Motor neuron (in vitro differentiated cells): ENCODE results near the gene ACSF2. TPM values are rescaled to one million over a fixed set of nuclear protein-coding genes. Genes with fewer than 3 reads are reported as not detected.
"Not testable (repeated sequence)": the region's sequence is repeated elsewhere in the genome, so short reads cannot be mapped to it uniquely, and the experiment has no call there.

Experiments
- ATAC-seq, 8 experiments: fragments of 200-7000 bp; cut with Tn5 transposase; replicated peaks in 6 of 8; 2 replicates each; pipeline ENCODE4 v1.8.0; 2021; ENCODE audit warnings: mild to moderate bottlenecking in 8 of 8, moderate library complexity in 8 of 8
- H3K27ac ChIP-seq, 2 donors: fragments of 250-450 bp; sonication (Bioruptor Pico); 2 replicates each; pipeline ENCODE4 v1.9.0; 2021; ENCODE audit warnings: antibody characterized with exemption in 2 of 2, mild to moderate bottlenecking in 2 of 2, moderate library complexity in 1 of 2
- H3K4me1 ChIP-seq, 2 donors: fragments of 250-450 bp; sonication (Bioruptor Pico); replicated peaks in 1 of 2; 2 replicates each; pipeline ENCODE4 v1.6.1; 2021; ENCODE audit warnings: antibody characterized with exemption in 2 of 2, mild to moderate bottlenecking in 2 of 2, moderate library complexity in 1 of 2
- H3K4me3 ChIP-seq, 5 donors: fragments of 250-450 bp; sonication (Bioruptor Pico); 2 replicates each; pipeline ENCODE4 v1.9.0; 2021; ENCODE audit warnings: antibody characterized with exemption in 5 of 5, mild to moderate bottlenecking in 5 of 5, moderate library complexity in 4 of 5
- WGBS, 10 experiments: fragments of 450-650 bp; shearing (Covaris generic); methylation state at CpG; one replicate each; pipeline ENCODE4 v1.0.0; 2022; 5-methylcytosine and 5-hydroxymethylcytosine counted together
- in situ Hi-C, 9 experiments: fragments of 400-800 bp; cut with MboI; loops; one replicate each; pipeline ENCODE4 v1.15.0; 2021; ENCODE audit warnings: low sequenced_read_pairs in 9 of 9, low pct_unique_long_range_greater_than_20kb in 2 of 9; ENCODE audit not compliant: unreplicated experiment in 9 of 9
- total RNA-seq, 8 experiments: library from RNA; unstranded; fragments of 300-600 nt; gene quantifications; 2 replicates each; pipeline versions ENCODE4 v1.2.3 to v1.2.4, GENCODE V29; 2022

The ACSF2 gene
- total RNA-seq, 8 experiments from 2014 or later: 1.6 to 31.1 (median 5.6) TPM

GRCh38 chr17:50396261-50397110 lies 29.5 kb upstream of the ACSF2 start:
- Histone ChIP-seq H3K27ac (peak overlapping the region; percentile 82 to 96), H3K4me3 (peak overlapping the region; percentile 77 to 100 (median 94)), H3K4me1 (peaks cover 10 to 12% of the 10 kb centered on the region in 2 donors)
- WGBS, 10 experiments: 0 to 80% (median 4%) methylated on average over 1 to 13 of the region's 30 CpGs; no CpG with 5 or more reads in 1 of the 10 experiments
- peak; percentile 12 to 68 (median 20) for ATAC-seq
- in situ Hi-C loops: no loop called here

- Histone ChIP-seq H3K4me3 (peak within 1 kb of the TSS; percentile 77 to 100 (median 94)), H3K4me1 (peaks cover 10 to 12% of the 10 kb centered on the region in 2 donors), H3K27ac (peak within 1 kb of the TSS; percentile 82 to 96)
- WGBS, 10 experiments: 0 to 60% (median 0%) methylated on average over 1 to 11 of the region's 70 CpGs; no CpG with 5 or more reads in 5 of the 10 experiments
- ATAC-seq: peak; percentile 75 to 97 (median 95)
- in situ Hi-C loops: no loop called here
Observed at GRCh38 chr17:50397111-50397918, 28.7 kb upstream of the ACSF2 start, which contains the start of gene LRRC59. Gene LRRC59 (minus strand): TSS chr17:50397523. CDS start chr17:50397317, 206 bp downstream.

GRCh38 chr17:50397919-50398285 lies 28.1 kb upstream of the ACSF2 start:
- no peak overlapping the region for H3K27ac ChIP-seq
- whole genome bisulfite sequencing, 10 experiments: 7 to 100% (median 91%) methylated on average over 1 to 5 of the region's 9 CpGs; no CpG with 5 or more reads in 4 of the 10 experiments
- ATAC-seq: no peak

GRCh38 chr17:50398672-50399071 lies 27.3 kb upstream of the ACSF2 start:
- in situ Hi-C loops: not testable (repeated sequence)

More at GRCh38 chr17:50397919-50398285, 28.1 kb upstream of the ACSF2 start:
- in situ Hi-C loops: no loop called here
- H3K4me1 ChIP-seq: peaks cover 10 to 12% of the 10 kb centered on the region in 2 donors
- no peak overlapping the region for H3K4me3 ChIP-seq

GRCh38 chr17:50399591-50399990 lies 26.4 kb upstream of the ACSF2 start:
- 82 to 100% (median 93%) methylated on average over 2 to 6 of the region's 8 CpGs; no CpG with 5 or more reads in 5 of the 10 experiments for WGBS, 10 experiments
- ATAC-seq, H3K27ac ChIP-seq, H3K4me3 ChIP-seq, in situ Hi-C loops: not testable (repeated sequence)
- H3K4me1 ChIP-seq: peaks cover 10 to 12% of the 10 kb centered on the region in 2 donors

More at GRCh38 chr17:50398672-50399071, 27.3 kb upstream of the ACSF2 start:
- not testable (repeated sequence) for H3K4me3 ChIP-seq, ATAC-seq, H3K27ac ChIP-seq
- WGBS, 10 experiments: 13 to 100% (median 70%) methylated on average over 1 to 2 of the region's 3 CpGs; no CpG with 5 or more reads in 4 of the 10 experiments
- peaks cover 10 to 12% of the 10 kb centered on the region in 2 donors for H3K4me1 ChIP-seq

- H3K4me1 ChIP-seq, H3K4me3 ChIP-seq, ATAC-seq, H3K27ac ChIP-seq, in situ Hi-C loops: not testable (repeated sequence)
- 17 to 100% (median 47%) methylated on average over 1 to 3 of the region's 4 CpGs; no CpG with 5 or more reads in 5 of the 10 experiments for WGBS, 10 experiments
Observed at GRCh38 chr17:50405351-50405750, 20.7 kb upstream of the ACSF2 start.

GRCh38 chr17:50406578-50406977 lies 19.4 kb upstream of the ACSF2 start:
- in situ Hi-C loops: no loop called here
- no peak overlapping the region for H3K27ac ChIP-seq
- H3K4me3 ChIP-seq: no peak overlapping the region
- no peaks in the 10 kb centered on the region for H3K4me1 ChIP-seq
- 11 to 47% (median 29%) methylated on average over 1 to 4 of the region's 5 CpGs; no CpG with 5 or more reads in 2 of the 10 experiments for WGBS, 10 experiments
- ATAC-seq: no peak

GRCh38 chr17:50407921-50408320 lies 18.1 kb upstream of the ACSF2 start:
- no peak overlapping the region for H3K27ac ChIP-seq
- H3K4me3 ChIP-seq: no peak overlapping the region
- no peaks in the 10 kb centered on the region for H3K4me1 ChIP-seq
- ATAC-seq: no peak
- in situ Hi-C loops: no loop called here
- 60 to 90% (median 83%) methylated on average over 1 to 3 of the region's 4 CpGs; no CpG with 5 or more reads in 3 of the 10 experiments for WGBS, 10 experiments

- 0 to 100% (median 64%) methylated on average over 1 to 4 of the region's 4 CpGs; no CpG with 5 or more reads in 2 of the 10 experiments for WGBS, 10 experiments
- in situ Hi-C loops: no loop called here
- no peak overlapping the region for H3K4me3 ChIP-seq
- no peaks in the 10 kb centered on the region for H3K4me1 ChIP-seq
- no peak overlapping the region for H3K27ac ChIP-seq
- ATAC-seq: no peak
Observed at GRCh38 chr17:50412188-50412732, 13.8 kb upstream of the ACSF2 start.

- in situ Hi-C loops: no loop called here
- H3K4me1 ChIP-seq: no peaks in the 10 kb centered on the region
- H3K27ac ChIP-seq: no peak overlapping the region
- WGBS, 10 experiments: 20 to 73% (median 66%) methylated on average over 1 to 3 of the region's 3 CpGs
- no peak overlapping the region for H3K4me3 ChIP-seq
- no peak for ATAC-seq
Observed at GRCh38 chr17:50414808-50415207, 11.2 kb upstream of the ACSF2 start.

- H3K4me1 ChIP-seq: peaks cover 8 to 11% of the 10 kb centered on the region in 2 donors
- H3K4me3 ChIP-seq, ATAC-seq, in situ Hi-C loops, H3K27ac ChIP-seq: not testable (repeated sequence)
- WGBS, 10 experiments: 81 to 100% (median 92%) methylated on average over 1 to 6 of the region's 10 CpGs; no CpG with 5 or more reads in 2 of the 10 experiments
Observed at GRCh38 chr17:50419577-50419976, 6.4 kb upstream of the ACSF2 start.

- peak in 2 of 8 experiments; percentile 37 to 73 for ATAC-seq
- Histone ChIP-seq H3K4me1 (peaks cover 13 to 15% of the 10 kb centered on the region in 2 donors), H3K27ac (no peak overlapping the region), H3K4me3 (no peak overlapping the region)
- WGBS, 10 experiments: 0 to 100% (median 86%) methylated on average over 1 to 5 of the region's 6 CpGs; no CpG with 5 or more reads in 2 of the 10 experiments
- in situ Hi-C loops: no loop called here
Observed at GRCh38 chr17:50420419-50421112, 5.5 kb upstream of the ACSF2 start.
